Right renal pelvis (tissue), 4 donors: ENCODE measurements around the gene TNN. TPM values are rescaled to one million over a fixed set of nuclear protein-coding genes. Genes with fewer than 3 reads are reported as not detected.

Experiments
- DNase-seq, 4 donors: peaks; one replicate each; pipeline ENCODE4 v3.0.0-alpha.2; 2013; ENCODE audit warnings: low read depth in 4 of 4, low spot score in 3 of 4, missing footprints in 1 of 4
- polyA plus RNA-seq, 4 donors: library from polyadenylated mRNA; unstranded; fragments of 120-200 nt; gene quantifications; one replicate each; pipeline ENCODE4 v1.2.1, GENCODE V29; 2013; ENCODE audit not compliant: insufficient read length in 4 of 4

Gene TNN
- polyA plus RNA-seq, 4 donors: 2.5 to 3.3 (median 2.9) TPM

DNA sequence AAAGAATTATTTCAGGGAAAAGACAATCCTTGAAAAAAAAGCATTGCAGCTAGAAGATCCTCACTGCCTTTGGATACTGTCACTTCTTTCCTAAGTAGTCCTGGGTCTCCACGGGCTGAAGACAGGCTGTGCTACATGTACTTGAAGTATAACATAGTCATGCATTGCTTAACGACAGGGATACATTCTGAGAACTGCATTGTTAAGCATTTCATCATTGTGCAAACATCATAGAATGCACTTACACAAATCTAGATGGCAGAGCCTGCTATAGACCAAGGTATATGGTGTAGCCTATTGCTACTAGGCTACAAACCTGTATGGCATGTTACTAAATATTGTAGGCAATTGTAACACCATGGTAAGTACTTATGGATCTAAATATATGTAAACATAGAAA is 70.9 kb downstream of the TNN start:
- DNase-seq: no peak

DNA sequence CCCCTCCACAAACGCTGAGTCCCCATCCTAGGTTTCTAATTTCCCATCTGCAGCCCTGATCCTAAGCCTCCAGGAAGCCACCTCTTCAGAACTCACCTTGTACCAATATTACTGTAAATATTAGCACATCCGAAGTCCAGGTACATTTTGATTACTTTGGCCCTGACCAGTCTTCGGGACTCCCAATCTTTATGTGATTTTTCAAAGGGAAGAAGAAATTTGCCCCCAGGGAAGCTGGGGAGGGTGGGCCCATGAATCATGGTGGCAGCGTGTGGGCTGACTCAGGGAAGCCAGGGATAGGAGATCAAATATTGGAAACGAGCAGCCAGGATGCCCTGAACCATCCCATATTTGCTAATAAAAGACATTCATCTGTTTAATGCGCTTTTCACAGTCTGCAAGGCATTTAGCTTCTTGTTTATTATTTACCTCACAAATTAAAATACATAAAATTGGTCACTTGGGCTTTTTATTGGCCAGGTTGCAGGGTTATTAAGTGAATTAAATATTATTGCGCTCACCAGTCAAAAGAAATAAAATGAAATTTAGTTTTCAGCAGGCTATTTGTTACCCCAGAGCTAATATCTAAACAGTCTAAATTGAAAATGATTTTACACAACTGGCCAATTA is 78.4 kb downstream of the TNN start:
- no peak for DNase-seq

DNA sequence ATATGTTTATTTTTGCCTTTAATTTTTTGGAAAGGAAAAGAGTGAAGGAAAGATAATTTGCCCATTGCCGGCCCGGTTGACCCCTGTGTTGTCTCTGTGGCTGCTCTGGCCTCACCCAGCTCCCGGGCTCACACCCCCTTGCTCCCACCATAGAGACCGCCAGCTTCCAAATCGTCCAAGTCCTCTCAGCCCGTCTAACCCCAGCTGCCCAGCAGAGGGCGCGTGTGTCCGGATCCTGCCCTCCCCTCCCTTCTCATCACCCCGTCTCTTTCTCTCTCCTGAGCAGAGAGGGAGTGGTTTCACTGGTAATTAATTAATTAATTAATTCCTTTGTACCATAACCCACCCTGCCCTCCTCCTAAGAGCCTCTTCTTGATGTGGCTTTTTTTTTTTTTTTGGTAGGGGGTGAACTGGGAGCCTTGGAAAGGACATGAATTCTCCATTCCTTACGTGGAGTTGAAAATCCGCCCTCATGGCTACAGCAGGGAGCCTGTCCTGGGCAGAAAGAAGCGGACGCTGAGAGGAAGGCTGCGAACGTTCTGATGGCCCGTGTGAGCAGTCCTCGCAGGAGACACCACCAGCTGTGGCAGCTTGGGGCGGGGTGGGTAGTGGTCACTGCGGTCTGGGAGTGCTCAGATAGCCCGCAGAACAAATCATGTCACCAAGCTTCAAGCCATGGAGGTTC is 79.0 kb downstream of the TNN start:
- peak in 1 of 4 donors; percentile 48 for DNase-seq

DNA sequence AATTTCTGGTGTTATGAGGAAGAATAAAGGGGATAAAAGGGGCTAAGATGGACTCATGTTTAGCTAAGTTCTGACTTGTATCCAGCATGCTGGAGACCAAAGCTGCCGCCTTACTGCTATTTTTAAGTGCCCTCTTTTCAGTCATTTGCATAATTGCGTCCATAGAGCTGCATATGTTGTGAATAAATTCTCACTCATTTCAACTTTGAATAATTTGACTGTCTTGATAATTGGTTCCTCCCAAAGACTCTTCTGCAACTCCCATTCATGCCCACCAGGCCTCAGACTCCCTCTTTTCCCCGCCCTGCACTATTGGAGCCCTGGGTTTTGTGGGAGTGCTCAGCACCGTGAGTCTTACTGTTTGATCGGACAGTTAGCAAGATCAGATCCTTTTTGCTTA is 79.9 kb downstream of the TNN start:
- DNase-seq: no peak

DNA sequence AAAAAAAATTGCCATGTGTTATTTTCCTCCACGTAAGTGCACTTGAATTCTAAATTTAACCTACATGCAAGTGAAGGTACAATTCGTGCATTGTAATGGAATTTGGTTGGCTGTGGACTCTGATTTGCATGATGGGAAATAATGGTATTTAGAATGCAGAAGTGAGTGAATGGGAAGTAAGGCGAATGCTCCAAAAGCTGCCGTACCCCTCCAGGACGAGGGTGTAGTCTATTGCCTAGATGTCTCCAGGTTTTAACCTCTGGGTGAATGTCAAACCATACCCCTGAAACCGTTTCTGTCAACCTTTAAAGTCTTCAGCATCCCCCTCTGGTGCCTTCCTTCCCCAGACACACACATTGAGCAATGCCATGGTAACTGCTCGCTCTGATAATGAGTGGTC is 80.4 kb downstream of the TNN start:
- DNase-seq: no peak

DNA sequence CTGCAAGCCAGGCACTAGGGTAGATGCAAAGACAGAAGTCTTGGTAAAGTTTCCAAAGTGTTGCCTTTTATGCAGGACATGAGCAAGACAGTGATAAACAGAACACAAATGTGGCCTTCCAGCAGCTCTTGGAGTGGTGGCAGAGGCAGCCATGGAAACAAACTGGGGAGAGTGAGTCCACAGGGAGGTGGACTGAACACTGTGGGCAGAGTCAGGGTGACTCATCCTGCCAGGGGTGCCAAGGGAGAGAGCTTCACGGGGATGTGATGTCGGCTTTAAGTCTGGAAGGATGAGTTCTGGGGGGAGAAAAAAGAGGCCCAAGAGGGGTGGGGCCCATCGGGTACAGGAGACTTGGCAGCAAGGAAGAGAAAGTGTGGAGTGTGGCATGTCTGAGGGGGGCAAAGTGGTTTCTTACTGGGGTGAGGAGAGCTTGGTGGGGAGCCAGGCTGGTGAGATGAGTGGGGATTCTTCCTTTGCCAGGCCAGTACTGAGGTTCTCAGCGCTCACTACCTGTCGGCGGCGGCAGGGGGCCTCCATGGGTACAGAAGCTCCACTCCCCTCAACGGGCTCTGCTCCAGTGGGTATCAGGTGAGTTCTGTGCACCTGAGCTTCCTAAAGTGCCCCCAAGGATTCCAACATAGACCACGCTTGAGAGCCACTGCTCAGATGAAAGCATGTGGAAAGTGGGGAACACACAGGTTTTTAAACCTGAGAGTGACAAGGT is 83.1 kb downstream of the TNN start:
- no peak for DNase-seq

DNA sequence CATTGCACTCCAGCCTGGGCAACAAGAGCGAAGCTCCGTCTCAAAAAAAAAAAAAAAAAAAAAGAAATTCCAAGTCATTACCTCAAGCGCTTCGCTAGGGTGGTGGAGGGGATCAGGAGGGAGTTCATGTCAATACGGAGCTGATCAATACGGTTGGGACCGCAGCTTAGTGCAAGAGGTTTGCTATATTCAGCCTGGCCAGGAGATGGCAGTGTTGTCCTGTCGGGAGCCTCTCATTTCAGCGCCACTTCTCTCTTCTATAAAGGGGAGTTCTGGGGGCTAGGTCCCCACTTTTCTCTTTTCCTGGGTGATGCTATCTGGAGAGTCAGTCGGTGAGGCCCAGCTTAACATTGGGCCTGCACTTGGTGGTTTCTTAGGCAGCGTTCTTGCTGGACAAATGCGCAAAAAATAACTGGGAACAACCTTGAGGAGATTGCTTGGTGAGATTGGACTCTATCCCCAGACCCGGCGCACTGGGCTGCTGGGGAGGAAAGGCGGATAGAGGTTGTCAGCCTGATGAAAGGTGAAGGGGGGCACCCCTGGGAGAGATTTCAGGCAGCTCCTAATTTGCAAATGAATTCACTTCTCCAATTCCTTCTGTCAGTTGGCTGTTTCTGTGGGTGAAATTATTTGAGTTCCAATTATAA is 84.5 kb downstream of the TNN start:
- peak in 1 of 4 donors; percentile 45 for DNase-seq

DNA sequence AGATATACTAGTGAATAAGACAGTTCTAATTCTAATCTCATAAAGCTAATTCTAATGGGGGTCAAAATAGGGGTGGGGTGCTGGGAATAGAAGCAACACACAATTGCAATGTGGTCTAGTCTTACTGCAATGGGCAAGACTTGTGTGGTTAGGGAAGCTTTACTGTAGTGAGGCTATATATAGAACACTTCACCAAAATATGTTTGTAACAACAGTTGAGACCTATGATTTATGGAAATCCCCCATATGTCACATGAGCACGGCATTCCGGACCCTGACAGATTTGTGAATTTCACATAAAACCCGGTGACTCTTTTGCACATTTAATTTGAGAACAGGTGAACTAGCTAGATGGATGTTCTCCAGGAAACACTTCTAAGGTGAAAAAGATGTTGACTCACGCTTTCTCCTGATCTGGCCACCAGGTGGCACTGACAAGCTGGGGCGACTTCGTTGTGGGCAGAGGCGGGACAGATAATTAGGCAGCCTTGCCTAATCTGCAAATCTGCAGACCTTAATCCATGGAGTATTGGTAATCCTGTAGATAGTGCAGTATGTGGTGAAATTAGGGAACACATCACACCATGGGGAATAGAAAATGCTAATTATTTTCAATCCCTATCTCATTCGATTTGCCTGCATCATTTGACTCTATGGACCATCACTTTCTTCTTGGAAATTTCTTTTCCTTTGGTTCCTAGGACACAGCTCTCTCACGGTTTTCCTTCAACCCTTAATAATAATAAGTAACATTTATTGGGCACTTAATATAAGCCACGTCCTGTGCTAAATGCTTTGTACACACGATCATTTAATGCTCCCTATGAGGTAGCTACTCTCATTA is 87.2 kb downstream of the TNN start:
- DNase-seq: peak in 1 of 4 donors; percentile 62

DNA sequence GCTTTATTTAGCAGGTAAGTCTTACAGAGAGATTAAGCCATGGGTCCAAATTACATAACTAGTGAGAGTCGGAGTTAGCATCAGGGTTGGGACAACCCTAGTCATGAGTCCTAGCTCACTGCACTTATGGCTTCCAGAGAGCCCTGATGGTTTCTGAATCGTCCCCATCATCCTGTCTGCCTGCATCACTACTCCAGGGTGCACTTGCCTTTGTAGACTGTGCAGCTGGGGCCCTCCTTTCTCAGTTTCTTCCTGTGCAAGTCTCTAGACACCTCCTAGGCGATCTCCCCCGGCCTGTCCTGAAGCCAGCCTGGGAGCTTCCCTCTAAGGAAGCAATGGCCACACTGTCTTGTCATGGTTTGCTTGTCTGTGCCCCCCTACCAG is 87.8 kb downstream of the TNN start:
- no peak for DNase-seq

DNA sequence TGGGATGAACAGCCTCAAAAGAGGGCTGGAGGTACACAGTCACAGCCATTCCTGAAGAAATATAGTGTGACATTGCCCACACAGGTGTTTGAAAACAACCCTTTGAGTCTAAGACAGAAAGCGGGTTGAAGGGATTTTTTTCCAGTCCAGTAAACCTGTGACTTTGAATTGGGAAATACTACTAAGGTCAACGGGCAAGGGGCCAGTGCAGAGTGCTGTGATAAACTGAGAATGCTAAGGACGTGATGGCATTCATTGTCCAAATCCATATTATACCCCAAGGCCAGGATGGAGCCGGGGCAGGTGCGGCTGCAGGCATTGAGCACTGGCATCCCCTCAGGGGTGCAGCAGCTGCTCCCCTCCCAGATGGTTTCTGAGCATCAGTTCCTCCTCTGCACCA is 88.3 kb downstream of the TNN start:
- DNase-seq: no peak

DNA sequence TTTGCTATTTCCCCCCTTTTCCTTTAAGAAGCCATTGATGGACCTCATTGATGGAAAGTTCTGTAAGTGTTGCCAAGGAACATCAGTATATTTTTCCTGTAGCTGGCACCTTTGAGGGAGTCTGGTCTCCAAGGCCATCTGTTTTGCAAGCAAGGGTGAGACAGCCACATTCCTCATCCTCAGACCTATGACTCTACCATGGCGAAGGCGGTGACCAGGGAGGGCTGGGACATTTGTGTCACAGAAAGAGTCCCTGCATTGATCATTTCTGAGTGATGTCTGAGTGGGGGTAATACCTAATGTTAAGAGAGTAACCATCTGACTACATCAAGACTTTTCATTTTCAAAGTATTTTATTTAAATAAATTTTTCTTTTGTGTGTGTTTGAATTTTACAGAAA is 89.6 kb downstream of the TNN start:
- DNase-seq: no peak

DNA sequence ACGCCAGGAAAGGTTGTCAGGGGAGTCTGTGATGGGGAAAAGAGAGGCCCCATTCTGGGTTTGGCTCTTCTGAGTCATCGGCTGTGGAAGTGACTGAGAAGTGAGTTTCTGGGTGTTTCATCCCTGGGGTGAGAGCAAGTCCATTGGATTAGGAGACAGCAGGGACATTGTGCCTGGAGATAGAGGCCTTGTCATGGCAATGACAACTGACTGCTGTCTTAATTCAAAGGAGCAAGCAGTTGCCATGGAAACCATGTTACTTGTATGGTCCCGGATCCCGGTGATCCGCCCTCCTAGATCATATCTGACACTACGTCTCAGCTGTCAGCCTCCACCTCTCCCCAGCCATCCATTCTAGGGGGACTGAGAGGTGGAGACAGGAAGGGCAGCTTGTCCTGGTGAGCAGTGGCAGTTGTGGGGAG is 90.5 kb downstream of the TNN start:
- no peak for DNase-seq

DNA sequence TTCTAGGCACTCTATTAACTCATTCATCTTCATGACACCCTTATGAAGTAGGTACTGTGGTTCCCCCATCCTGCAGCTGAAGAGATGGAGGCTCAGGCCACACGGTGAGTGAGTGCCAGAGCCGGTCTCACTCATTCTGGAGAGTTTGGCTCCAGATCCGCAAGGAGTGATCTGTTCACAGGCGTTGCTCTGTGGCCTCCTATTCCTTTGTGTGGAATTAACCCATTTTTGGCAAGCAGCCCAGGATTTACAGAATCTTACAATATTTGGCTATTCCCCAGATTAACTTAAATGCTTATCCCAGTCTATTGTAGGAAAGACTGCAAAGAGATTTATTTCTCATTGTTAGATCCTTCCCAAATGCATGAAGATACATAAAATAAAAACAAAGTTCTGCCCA is 95.3 kb downstream of the TNN start:
- DNase-seq: no peak

DNA sequence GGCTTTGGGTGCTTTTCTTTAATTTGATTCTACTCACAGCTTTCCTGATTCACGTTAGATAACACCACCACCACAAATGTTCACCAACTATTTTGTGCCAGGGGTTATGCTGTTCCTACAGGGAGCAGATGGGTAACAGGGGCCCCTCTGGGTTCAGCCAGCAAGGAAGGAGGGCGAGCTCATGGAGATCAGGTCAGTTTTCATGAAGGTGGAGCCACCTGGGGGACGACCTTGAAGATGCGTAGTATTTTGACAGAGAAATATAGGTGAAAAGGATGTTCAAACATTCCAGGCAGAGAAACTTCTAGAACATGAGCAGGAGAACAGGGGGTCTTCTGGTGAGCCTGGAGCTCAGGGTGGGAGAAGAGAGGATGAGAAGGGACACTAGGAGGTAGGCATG is 96.1 kb downstream of the TNN start:
- DNase-seq: no peak

DNA sequence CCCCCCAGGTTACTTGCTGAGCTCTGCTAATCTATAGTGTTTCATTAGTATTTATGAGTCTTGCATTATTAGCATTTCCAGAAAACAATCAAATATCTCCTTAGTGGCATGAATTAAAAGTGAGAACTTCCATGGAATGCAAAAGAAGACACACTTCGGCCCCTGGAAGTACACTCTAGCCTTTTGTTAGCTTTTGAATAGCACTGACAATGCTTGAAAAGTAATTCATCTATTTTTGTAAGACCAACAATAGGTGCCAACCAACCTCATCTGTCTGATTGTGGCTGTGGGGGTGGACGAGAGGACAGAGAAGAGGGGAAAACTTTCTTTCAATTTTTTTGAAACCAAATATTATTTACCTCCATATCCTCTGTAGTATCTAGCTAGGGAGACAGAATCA is 97.1 kb downstream of the TNN start:
- no peak for DNase-seq

DNA sequence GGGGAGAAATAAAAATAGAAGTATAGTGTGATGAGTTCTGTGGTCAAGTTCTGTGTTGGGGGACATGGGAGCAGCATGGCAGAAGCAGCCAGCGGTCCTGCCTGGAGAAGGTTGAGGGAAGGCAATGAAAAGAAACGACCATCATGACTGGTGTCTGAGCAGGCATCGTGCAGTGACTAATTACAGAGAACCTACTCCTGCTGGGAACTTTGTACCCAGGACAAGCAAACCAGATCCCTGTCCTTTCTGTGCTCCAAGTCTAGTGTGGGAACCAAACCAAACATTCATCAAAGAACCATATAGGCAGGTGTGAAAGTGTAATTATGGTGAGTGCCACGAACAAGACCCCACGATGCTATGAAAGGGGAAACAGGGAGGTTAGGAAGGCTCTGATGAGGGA is 99.1 kb downstream of the TNN start:
- no peak for DNase-seq

DNA sequence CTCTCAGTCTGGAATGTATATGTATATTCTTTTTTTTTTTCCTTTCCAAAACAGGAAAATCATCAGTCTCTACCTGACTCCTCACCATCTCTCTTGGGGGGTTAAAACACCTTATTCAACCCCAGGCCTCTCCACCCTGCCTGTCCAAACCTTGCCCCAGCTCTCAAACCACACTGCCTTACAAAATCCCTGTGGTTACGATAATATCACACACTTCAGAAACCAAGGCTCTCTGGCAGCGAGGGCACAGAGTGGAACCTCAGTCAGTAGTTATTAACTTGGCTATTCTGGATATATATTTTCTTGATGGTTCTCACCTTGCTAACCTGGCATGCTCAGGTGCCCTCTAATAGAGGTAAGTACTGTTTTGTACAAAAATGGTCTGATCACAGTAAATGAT is 100.2 kb downstream of the TNN start:
- DNase-seq: no peak

DNA sequence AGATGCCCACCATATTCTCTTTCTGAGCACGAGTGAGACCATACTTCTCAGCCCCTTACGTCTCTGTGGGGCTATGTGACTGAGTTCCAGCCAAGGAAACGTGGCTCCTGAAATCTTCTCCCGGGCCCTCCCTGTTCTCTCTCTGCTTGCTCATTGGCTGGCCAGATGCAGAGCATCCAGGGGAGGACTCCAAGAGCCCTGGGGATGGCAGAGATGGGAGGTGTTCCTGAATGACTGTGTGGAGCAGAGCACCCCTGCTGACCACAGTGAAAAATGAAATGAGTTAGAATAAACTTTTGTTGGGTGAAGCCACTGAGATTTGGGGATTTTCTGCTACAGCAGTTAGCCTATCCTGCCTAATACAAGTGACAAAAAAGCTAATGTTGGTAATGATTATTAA is 101.1 kb downstream of the TNN start:
- no peak for DNase-seq

DNA sequence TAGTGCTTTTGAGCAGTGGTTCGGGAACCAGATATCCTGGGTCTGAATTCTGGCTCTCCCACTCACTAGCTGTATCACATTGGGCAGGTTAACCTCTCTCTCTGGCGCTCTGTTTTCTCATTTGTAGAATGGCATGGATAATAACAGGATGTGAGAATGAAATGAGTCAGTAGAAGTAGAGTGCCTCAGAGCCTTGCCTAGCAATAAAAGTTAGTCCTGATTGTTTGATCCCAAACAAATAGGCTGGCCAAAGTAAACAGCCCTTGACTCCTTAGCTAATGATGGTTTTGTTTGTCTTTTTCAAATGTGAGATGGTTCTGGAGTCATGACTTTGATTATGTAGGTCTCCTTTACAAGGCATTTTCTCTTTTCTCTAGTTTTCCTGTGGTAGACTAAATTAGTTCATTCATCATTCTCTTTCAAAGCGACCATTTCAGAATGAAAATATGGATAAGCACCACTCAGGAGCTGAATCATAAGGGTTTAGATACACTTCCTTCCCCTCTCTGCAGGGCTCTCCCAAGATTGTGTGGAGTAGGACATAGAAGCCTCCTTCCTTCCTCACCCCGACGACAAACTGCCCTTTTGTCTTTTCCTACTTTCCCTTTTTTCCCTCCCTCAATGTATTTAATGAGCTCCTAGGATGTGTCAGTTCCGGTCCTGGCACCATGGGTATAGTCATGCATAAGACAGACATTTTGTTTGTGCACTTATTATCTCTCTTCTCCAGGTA is 101.8 kb downstream of the TNN start:
- no peak for DNase-seq
